ENCODE measurements around the gene CCSER1. TPM values are rescaled to one million over a fixed set of nuclear protein-coding genes. Genes with fewer than 3 reads are reported as not detected.

CCSER1 gene
- total RNA-seq, 1 experiment from 2014 or later, result 0.05 TPM

GRCh38 chr4:91116861-91117260 is 989.7 kb downstream of the CCSER1 start:
- ATAC-seq, result no peak
- Histone ChIP-seq H3K27ac (ENCODE audit: low read length) (no peak overlapping the region), H3K36me3 (ENCODE audit: control insufficient read depth, insufficient read depth, low read length) (no peaks in the 10 kb centered on the region), H3K27me3 (ENCODE audit: control insufficient read depth, insufficient read depth, low read length) (no peaks in the 10 kb centered on the region), H3K4me3 (ENCODE audit: low read depth in 2 of 2, low read length in 2 of 2) (no peak overlapping the region), H3K4me1 (ENCODE audit: control insufficient read depth, insufficient read depth, low read length) (no peaks in the 10 kb centered on the region), H3K9me3 (ENCODE audit: control insufficient read depth, insufficient read depth, low read depth, low read length) (no peaks in the 10 kb centered on the region)
- intact Hi-C loops (cut with micrococcal nuclease; ENCODE audit: unreplicated experiment), result no loop called here
- CTCF ChIA-PET, result no interaction called here
- POLR2A ChIA-PET, result no interaction called here
- DNase-seq (ENCODE audit: low read depth, low spot score), result no peak
- no peak for TF ChIP-seq TCF7L2 (IDR thresholded peaks at IDR 0.05; ENCODE audit: low read depth, low read length)
- no peak for TF ChIP-seq REST (IDR thresholded peaks at IDR 0.05; ENCODE audit: insufficient read depth in 1 of 2, low read depth in 2 of 2, low read length in 1 of 2)
- no peak for TF ChIP-seq SIN3A (IDR thresholded peaks at IDR 0.05; ENCODE audit: borderline replicate concordance, insufficient read depth, low read depth, low read length)
- TF ChIP-seq CTCF (IDR thresholded peaks at IDR 0.05), result peak; percentile 22; the same call in 1 of the 2 replicates
- TF ChIP-seq POLR2AphosphoS5 (IDR thresholded peaks at IDR 0.05; ENCODE audit: low read depth, low read length), result no peak
- in situ Hi-C loops (cut with HindIII; ENCODE audit: low pct_unique_long_range_greater_than_20kb, low sequenced_read_pairs), result no loop called here
- BruUV-seq (replicated peaks), result no TSS peak

GRCh38 chr4:91118597-91118996 is 991.4 kb downstream of the CCSER1 start:
- DNase-seq (ENCODE audit: low read depth, low spot score) (no peak), ATAC-seq (no peak)
- in situ Hi-C loops (cut with HindIII; ENCODE audit: low pct_unique_long_range_greater_than_20kb, low sequenced_read_pairs), result no loop called here
- no peaks in the 10 kb centered on the region for H3K9me3 ChIP-seq (ENCODE audit: control insufficient read depth, insufficient read depth, low read depth, low read length)
- no peaks in the 10 kb centered on the region for H3K4me1 ChIP-seq (ENCODE audit: control insufficient read depth, insufficient read depth, low read length)
- no TSS peak for BruUV-seq (replicated peaks)
- intact Hi-C loops (cut with micrococcal nuclease; ENCODE audit: unreplicated experiment), result no loop called here
- no peaks in the 10 kb centered on the region for H3K27me3 ChIP-seq (ENCODE audit: control insufficient read depth, insufficient read depth, low read length)
- no peak overlapping the region for H3K4me3 ChIP-seq (ENCODE audit: low read depth in 2 of 2, low read length in 2 of 2)
- ChIA-PET CTCF (no interaction called here), POLR2A (no interaction called here)
- TF ChIP-seq REST (IDR thresholded peaks at IDR 0.05; ENCODE audit: insufficient read depth in 1 of 2, low read depth in 2 of 2, low read length in 1 of 2) (no peak), POLR2AphosphoS5 (IDR thresholded peaks at IDR 0.05; ENCODE audit: low read depth, low read length) (no peak), TCF7L2 (IDR thresholded peaks at IDR 0.05; ENCODE audit: low read depth, low read length) (no peak), SIN3A (IDR thresholded peaks at IDR 0.05; ENCODE audit: borderline replicate concordance, insufficient read depth, low read depth, low read length) (no peak), CTCF (IDR thresholded peaks at IDR 0.05) (no peak)
- H3K27ac ChIP-seq (ENCODE audit: low read length), result no peak overlapping the region
- H3K36me3 ChIP-seq (ENCODE audit: control insufficient read depth, insufficient read depth, low read length), result no peaks in the 10 kb centered on the region
